Measurements from ENCODE around the gene ARHGAP45. TPM values are rescaled to one million over a fixed set of nuclear protein-coding genes. Genes with fewer than 3 reads are reported as not detected.
"Not testable (repeated sequence)": the region's sequence is repeated elsewhere in the genome, so short reads cannot be mapped to it uniquely, and the experiment has no call there.

Gene ARHGAP45
- total RNA-seq, 1 donor from 2014 or later, result 10.7 TPM

GRCh38 chr19:1105873-1106840 lies 39.2 kb downstream of the ARHGAP45 start:
- DNase-seq, result no peak

- no peak for DNase-seq
Measured at GRCh38 chr19:1106841-1107660, 40.1 kb downstream of the ARHGAP45 start.

- DNase-seq, result no peak
Measured at GRCh38 chr19:1107661-1108261, 40.8 kb downstream of the ARHGAP45 start.

DNA sequence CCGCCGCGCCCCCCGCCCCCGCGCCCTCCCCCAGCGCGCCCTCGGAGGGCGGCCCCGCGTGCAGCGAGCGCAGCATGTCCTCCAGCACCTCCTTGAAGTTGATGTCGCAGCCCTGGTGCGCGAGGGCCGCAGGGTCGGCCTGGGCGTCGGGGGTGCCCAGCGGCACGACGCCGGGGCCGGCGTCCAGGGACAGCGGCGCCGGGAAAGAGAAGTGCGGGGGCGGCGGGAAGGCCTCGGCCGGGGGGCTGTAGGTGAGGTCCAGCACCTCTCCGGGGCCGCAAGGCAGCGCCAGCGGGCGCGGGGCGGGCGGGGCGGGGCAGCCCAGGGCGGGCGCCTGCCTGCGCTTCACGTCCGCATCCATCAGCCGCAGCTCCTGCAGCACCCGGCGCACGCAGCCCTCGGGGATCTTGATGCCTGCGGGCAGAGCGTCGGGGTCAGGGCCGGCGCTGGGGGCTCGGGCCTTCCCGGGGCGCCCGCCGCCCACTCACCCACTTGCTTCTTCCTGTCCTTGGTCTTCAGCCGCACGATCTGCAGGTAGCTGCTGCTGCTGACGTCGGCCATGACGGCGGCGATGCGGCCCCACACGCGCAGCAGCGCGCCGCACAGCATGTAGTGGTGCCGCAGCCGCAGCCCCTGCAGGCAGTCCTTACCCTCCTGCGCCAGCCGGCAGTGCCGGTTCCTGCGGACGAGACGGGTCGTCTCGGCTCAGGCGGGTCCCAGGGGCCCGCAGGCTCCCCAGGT lies 41.5 kb downstream of the ARHGAP45 start:
- DNase-seq, result no peak

DNA sequence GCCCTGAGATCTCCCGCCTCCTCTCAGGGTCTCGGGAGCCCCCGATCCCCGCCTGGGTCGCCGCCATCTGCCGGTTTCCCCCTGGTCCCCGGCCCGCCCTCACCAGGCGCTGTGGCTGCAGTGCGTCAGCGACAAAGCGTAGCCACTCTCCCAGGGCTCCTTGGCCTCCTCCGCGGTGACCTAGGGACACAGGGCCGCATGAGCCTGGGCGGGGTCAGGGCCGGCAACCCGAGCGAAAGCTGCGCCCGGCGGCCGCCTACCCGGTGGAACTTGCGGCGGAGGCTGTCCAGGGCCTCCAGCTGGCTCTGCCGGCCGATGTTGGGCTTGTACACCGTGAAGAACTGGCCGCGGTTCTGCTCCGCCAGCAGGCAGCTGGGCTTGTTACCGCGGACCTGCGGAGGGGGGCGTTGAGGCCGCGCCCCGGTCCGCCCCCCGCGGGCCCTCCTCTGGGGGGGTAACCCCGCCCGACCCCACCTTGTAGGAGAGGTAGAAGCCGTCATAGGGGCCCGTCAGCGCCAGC lies 42.1 kb downstream of the ARHGAP45 start:
- no peak for DNase-seq

GRCh38 chr19:1109697-1110671 lies 43.0 kb downstream of the ARHGAP45 start:
- no peak for DNase-seq

- DNase-seq, result no peak
Measured at GRCh38 chr19:1110809-1111640, 44.1 kb downstream of the ARHGAP45 start.

GRCh38 chr19:1111641-1112267 lies 44.8 kb downstream of the ARHGAP45 start:
- no peak for DNase-seq

GRCh38 chr19:1112268-1113029 lies 45.5 kb downstream of the ARHGAP45 start:
- DNase-seq, result no peak

DNA sequence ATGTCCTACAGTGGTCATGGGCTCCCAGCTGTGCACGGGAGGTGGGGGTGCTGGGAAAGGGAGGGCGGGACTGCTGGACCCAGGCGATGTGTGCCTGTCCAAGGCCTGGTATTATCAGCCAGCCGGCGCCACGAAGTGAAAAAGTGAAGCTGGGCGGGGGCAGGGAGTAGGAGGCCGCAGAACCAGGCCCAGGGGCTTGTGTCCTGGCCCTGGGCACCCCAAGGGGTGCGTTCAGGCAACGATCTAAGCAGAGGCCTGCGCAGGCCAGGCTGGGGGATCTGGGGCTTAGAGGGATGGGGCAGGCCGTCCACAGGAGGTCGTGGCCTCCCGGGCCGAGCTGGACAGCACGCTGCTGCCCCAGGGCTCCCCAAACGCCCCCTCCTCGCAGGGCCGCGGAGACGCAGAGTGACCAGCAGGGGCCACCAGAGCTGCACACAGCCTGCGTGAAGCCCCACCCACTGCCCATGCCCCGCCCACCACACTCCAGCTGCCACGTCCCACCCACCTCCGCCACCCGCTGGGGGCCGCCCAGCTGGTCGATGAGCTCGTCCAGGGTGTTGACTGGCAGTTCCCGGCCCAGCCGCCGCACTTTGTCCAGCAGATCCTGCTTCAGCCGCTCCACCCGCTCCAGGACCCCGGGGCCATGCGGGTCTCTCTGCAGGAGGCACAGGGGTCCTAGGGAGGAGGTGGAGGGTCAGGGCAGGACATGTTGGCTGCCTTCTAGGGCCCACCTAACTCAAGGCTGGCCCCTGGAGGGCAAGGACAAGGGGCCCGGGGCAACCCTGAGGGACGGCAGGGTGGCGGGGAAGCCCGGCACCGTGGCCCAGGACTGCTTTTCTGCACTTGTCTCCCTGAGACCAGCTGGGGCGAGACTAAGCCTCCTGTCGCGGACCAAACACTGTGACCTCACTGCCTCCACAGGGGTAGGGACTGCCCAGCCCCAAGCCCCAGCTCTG lies 46.3 kb downstream of the ARHGAP45 start:
- DNase-seq, result peak; percentile 80

DNA sequence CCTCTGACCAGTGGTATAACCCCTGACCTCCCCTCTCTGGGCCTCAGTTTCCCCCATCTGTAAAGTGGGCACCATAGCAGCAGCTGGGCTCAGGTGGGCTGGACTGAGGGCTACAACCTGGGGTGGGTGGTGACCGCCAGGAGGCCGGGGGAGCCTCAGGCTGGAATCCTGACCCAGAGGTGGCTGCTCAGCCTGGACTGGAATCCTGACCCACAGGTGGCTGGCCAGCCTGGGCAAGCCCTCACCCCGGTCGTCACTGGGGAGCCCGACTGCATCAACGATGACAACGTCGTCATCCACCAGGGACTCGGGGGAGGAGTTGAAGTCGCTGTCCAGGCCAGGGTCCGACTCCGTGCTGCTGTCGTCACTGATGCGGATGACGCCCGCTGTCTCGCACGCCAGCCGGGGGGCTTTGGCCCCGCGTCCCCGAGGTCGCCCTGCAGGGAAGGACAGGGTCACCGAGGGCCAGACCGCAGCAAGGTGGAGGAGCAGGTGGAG lies 47.1 kb downstream of the ARHGAP45 start:
- DNase-seq, result no peak

- DNase-seq, result not testable (repeated sequence)
Measured at GRCh38 chr19:1114728-1115127, 47.8 kb downstream of the ARHGAP45 start.

DNA sequence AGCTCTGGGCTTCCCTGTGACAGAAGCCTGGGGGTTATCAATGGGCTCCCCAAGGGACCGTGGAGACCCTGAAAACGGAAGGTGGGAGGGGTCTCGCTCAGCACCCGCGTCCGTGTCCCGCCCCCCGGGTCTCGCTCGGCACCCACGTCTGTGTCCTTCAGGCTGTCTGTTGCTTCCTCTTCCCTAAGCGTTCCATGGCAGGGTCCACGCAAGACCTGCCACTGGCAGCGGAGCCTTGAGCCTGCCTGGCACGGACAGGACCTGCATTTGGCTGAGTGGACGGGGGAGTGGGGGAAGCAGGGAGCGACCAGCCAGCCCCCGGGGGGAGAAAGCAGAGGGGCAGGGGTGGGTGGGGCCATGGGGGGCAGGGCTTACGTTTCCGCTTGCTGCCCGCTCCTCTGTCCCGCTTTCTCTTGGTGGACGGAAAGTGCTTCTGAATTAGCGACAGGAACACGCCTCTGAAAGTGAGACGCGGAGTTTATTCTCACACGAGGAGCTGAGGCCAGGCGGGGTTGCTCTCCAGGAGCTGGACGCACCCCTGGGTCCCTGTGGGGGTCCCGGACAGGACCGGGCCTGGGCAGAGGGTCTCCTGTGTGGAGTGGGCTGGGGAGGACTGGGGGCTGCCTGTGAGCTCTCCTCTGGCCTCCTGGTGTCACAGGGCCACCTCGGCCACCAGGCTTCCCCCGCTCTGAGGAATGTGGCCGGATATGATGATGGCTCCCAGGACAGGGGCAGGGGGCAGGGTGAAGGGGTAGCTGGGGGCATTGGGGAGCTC lies 48.9 kb downstream of the ARHGAP45 start:
- no peak for DNase-seq

- DNase-seq, result no peak
Measured at GRCh38 chr19:1116726-1117581, 50.0 kb downstream of the ARHGAP45 start.

GRCh38 chr19:1117654-1118053 lies 50.7 kb downstream of the ARHGAP45 start:
- no peak for DNase-seq

All from skin of body (tissue), 2 donors.